Daoy (cell line): ENCODE results near the gene EMILIN2. TPM values are rescaled to one million over a fixed set of nuclear protein-coding genes. Genes with fewer than 3 reads are reported as not detected.
A peak's percentile ranks its signal among the peaks of the same experiment; 100 is the strongest.
"Not testable (repeated sequence)": the region's sequence is repeated elsewhere in the genome, so short reads cannot be mapped to it uniquely, and the experiment has no call there.

Experiments used
- DNase-seq: peaks from one replicate; pipeline ENCODE4 v3.0.0-alpha.2; 2015; ENCODE audit warnings: low read depth
- total RNA-seq: library from RNA; depleted of rRNA; stranded (reverse); fragments of >200 nt; shearing (Covaris generic); gene quantifications from 2 replicates; pipeline ENCODE4 v1.2.3, GENCODE V29; 2014

EMILIN2 gene
- total RNA-seq, 1 experiment from 2014 or later: 0.40 TPM

GRCh38 chr18:2845172-2845571, 1.6 kb upstream of the EMILIN2 start:
- no peak for DNase-seq

DNA sequence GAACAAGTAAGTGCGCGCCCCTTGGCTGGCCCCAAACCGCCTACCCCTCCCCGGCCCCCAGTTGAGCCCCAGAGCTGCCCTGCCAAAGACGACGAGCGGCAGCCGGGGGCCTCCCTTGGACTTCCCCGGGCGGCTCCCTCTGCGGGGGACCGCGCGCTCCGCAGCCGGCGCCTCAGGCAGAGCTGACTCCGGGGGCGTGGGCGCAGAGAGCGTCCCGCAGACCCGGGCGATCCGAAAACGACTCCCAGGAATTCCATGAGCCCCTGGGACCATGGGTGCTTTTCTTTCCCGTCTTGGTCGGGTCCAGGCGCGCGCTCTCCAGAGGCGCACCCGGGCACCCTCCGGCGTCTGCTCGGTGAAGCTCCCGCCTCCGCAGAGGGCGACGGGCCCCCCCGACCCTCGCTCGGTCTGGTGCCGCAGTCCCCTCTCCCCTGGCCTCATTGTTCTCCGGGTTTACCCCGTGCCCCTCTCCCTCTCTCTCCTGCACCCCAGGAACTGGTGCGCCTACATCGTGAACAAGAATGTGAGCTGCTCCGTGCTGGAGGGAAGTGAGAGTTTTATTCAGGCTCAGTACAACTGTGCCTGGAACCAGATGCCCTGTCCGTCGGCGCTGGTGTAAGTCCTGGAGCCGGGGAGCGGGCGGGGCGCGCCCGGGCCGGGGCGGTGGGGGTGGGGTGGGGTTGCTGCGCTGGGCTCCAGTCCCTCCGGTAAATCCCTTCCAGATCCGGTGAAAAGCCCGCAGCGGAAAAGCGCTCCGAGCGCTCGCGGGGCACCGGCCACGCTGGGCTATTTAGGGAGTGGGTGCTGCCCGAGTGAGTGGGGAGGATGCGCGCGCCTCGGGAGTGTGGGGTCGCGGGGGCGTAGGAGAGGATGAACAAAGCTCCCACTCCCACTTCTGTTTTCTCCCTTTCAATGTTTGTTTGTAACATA, 776 bp downstream of the EMILIN2 start:
- peak; percentile 3 for DNase-seq

- no peak for DNase-seq
These were observed 1.7 kb downstream of the EMILIN2 start for GRCh38 chr18:2848247-2849246.

DNA sequence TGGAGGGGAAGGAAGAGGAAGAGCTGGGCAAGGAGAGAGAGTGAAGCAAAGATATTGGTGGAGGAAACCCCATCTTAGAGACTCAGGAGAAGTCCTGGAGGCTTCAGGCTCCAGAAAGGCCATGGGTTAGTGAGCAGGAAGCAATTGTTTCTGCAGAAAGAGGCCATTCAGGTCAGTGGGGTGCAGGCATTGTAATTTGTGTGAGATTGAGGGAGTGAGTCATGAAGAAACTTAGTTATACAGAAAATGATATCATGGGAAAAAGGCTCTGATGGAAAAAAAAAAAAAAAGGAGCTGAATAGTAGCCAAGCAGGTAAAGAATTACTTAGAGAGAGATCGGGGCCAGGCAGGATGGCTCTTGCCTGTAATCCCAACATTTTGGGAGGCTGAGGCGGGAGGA, 4.0 kb downstream of the EMILIN2 start:
- DNase-seq: no peak

DNA sequence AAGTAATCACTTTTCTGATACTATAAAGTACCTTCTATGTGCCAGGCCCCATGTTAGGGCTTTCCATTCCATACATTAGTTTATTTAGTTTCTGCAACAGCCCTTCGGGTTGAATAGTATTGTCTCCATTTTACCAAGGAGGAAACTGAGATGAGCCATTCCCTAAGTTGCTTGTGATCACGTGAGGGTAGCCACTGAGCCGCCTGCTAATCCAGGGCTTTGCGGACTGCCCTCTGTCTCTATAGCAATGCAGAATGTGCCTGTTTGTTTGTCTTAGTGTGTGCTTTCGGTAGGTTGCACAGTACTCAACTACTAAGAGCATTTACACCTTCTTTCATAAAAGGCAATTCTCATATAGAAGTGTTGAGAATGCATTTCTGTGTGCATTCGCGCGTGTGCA, 5.0 kb downstream of the EMILIN2 start:
- DNase-seq: no peak

DNA sequence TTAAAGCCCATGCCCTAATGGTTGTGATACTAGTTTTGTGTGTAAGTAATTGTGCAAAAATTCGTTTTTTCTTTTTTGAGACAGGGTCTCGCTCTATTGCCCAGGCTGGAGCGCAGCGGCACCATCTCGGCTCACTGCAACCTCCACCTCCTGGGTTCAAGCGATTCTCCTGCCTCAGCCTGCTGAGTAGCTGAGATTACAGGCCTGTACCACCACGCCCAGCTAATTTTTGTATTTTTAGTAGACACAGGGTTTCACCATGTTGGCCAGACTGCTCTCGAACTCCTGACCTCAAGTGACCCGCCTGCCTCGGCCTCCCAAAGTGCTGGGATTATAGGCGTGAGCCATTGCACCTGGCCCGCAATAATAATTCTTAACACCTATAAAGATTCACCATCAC, 5.7 kb downstream of the EMILIN2 start:
- not testable (repeated sequence) for DNase-seq

DNA sequence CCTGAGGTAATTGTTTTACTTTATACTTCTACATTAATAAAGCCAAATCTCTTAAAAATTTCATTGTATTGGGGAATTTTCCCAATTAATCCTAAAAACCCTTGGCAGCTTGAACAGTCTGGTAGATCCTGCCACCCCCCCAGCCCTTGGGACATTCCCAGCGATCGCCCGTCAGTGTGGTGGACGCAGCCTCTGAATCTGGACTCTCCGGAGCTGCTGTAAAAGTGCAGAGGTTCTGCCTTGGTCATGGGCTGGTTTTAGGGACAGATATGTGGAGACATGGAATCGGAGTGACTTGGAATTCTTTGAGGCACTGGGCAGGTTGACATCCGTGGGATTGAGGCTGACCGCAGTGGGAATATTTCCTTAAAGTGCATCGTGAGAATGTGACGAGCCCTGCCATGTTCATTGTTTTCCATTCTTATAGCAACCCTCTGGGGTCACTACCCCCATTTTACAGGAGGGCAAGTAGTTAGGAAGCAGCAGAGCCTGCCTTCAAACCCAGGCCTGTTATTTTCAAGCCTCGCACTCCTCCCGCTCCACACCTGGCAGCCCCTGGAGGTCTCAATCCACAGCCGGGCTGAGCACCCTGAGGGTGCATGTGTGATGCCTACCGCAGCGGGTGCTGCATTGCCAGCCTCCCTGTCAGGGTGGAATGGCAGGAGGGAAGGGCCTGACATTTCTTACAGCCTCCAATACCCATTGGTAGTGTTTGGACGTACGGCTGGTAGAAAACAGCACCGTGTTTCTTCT, 6.5 kb downstream of the EMILIN2 start:
- no peak for DNase-seq

DNA sequence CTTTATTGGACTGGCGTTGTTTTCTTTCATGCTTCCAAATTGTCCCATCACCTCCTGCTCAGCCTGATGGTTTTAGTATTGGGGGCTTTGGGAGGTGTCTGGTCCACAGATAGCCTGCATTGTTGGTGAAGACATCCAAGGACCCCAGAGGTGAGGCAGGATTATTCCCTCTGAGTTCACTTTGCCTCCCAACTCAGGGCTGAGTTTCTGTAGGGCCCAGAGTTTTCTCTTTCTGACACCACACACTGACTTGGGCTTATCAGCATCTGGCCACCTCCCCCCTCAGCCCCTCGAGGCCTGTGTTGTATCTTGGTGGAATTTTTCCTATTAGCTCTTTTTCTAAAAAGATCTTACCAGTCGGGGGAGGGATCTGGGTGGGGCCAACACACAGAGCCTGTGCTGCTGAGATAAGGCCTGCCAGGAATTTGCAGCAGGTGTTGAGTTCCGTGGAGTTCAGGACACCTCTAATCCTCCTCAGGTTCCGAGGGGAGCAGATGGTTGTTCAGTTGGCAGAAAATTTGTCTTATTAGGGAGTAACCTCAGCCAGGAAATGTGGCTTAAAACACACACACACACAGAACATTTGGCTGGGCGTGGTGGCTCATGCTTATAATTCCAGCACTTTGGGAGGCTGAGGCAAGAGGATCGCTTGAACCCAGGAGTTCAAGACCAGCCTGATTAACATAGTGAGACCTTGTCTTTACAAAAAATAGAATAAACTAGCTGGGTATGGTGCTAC, 7.3 kb downstream of the EMILIN2 start:
- DNase-seq: no peak

GRCh38 chr18:2854875-2855274, 8.1 kb downstream of the EMILIN2 start:
- DNase-seq: no peak

DNA sequence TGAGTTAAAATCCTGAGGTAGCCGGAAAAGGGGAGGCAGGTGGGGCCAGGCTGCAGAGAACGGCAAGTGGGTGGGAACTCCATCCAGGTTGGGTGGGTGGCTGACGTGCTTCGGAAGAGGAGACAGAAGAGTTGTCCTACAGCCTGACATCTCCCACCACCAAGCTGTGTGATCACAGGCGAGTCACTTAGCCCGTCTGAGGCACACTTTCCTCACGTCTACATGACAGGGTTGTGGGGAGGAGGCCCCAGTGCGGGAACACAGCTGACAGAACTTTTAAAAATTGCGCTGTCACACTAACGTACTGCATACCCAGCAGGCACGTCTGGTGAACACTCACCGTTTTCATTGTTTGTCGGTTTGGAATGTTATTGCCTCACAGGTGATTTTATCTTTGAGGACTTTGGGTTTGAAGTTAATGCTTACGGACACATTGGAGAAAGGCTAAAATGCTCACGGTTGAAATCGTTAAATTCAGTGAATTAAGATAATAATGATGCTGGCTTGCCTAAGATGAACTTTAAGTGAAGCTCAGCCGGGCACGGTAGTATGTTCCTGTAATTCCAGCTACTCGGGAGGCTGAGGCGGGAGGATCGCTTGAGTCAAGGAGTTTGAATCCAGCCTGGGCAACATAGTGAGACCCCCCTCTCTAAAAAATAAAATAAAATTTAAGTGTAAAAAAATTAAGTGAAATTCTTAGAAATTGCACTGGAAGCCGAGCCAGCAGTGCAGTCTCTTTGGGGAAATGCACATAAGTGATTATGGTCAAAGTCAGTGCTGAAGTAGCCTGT, 8.9 kb downstream of the EMILIN2 start:
- DNase-seq: no peak

DNA sequence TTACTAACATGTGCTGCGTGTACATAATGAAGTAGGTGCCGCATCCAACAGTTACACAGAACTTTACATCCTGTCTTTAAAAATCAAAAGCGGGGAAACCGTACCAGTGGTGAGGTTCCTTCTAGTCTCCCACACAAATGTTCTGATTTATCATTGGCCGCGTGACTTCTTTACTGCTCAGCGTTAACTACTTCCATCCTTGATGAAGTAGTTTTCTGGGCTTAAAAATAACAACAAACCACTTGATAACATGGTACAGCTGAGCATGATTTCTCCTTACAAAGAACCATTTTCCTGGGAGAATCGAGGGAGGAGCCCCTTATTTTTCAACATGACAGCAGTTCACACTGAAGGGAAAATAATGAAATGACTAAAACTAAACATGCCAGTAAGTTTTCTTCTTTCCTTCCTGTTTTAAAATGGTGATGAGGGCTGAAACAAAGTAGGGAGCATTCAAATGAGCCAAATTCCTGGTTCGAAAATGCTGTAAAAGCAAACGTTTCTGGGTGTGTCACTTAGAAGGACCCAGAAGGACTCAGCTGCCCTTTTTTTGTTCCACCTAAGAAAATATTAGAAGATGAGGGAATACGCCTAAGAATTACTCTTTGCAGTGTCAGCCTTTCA, 9.9 kb downstream of the EMILIN2 start:
- no peak for DNase-seq

DNA sequence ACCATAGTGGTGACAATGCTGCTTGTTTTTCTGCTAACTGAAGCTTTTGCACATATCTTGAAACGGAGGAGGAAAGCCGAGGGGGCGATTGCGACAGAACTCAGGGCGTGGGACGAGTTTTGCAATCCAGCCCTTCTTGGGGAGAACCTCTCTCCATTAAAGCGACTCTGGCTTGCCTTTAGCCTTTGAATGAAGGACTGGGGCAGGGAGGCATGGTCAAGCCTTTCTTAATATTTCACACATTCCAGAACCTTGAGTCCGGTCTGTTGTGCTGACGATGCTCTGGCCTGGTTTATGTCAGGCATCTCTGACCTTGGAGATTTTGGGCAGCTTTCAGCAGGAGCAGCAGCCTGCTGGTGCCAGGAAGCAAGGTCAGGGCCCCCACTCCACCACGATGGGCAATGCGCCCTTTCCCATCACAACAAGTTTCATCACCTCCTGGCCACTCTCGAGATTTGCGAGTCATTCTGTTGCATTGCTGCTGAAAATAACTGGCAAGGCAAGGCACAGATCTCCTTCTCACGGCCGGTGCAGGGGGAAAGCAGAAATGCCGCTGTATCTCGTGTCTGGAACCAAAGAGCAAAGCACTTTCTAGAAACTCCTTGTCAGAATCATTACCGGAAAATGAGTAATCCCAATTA, 10.8 kb downstream of the EMILIN2 start:
- no peak for DNase-seq

DNA sequence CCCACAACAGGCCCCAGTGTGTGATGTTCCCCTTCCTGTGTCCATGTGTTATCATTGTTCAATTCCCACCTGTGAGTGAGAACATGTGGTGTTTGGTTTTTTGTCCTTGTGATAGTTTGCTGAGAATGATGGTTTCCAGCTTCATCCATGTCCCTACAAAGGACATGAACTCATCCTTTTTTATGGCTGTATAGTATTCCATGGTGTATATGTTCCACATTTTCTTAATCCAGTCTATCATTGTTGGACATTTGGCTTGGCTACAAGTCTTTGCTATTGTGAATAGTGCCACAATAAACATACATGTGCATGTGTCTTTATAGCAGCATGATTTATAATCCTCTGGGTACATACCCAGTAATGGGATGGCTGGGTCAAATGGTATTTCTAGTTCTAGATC, 13.6 kb downstream of the EMILIN2 start:
- DNase-seq: not testable (repeated sequence)

DNA sequence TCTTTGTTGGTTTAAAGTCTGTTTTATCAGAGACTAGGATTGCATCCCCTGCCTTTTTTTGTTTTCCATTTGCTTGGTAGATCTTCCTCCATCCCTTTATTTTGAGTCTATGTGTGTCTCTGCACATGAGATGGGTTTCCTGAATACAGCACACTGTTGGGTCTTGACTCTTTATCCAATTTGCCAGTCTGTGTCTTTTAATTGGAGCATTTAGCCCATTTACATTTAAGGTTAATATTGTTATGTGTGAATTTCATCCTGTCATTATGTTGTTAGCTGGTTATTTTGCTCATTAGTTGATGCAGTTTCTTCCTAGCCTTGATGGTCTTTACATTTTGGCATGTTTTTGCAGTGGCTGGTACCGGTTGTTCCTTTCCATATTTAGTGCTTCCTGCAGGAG, 17.2 kb downstream of the EMILIN2 start:
- not testable (repeated sequence) for DNase-seq

DNA sequence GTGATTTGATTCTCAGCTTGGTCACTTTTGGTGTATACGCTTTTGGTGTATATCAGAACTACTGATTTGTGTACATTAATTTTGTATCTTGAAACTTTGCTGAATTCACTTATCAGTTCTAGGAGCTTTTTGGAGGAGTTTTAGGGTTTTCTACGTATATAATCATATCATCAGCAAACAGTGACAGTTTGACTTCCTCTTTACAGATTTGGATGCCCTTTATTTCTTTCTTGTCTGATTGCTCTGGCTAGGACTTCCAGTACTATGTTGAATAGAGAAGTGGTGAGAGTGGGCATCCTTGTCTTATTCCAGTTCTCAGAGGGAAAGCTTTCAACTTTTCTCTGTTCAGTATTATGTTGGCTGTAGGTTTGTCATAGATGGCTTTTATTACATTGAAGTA, 19.7 kb downstream of the EMILIN2 start:
- DNase-seq: not testable (repeated sequence)

GRCh38 chr18:2869207-2869606, 22.4 kb downstream of the EMILIN2 start:
- no peak for DNase-seq

DNA sequence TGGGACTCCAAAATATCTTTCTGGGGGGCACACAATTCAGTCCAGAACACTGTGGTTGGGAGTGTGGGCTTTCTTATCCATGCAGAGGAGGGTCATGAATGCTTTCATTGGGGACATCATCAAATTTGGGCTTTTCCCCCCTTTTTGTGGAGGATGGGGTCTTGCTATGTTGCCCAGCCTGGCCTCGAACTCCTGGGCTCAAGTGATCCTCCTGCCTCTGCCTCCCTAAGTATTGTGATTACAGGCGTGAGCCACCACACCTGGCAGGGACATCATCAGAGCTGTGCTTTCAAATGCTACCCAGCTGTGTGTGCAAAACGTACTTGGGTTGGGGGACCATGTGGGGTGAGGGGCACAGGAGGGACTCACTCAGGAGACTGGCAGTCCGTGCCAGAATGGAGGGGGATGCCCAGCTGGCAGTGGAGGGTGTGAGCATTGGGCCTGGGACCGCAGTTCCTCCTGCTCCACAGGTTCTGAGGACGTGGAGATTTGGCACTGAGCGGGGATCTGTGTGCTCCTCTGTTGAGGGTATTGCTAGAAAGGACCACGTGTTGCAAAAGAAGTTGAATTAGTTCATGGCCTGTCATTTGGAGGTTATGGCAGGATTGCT, 24.4 kb downstream of the EMILIN2 start:
- DNase-seq: no peak

DNA sequence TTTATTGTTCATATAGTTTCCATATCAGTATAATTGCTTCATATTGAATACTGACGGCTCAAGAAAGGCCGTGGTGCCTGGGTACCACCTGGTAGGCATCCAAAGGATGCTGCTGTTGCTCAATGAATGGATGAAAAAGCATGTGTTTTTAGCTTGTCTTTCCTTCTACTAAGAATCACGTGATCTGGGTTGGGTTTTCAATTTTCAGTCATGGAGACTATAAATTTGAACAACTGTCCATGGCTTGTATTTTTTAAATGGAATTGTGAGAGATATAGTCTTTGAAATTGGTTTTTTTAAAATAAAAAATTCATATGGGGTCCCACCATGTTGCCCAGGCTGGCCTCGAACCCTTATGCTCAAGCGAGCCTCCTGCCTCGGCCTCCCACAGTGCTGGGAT, 25.3 kb downstream of the EMILIN2 start:
- no peak for DNase-seq

DNA sequence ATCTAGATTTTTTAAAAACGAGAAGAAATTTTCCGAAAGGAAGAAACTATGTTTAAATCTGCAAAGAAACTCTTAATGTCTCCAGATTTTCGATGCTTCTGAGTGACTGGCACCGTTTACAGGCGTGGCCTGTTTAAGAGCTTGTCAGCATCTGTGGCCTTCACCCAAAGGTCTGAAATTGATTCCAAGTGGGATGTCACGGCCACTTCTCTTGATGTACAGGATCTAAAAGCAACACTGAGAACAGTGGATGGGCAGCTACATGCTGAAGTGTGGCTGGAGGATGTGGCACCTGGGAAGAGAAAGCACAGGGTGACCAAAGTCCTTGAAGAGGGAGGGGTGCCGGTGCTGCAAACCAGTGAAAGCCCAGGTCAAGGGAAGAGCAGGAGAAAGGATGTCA, 28.0 kb downstream of the EMILIN2 start:
- no peak for DNase-seq
